Nephron (organoid): Measurements from ENCODE around the gene PCGF3.
A peak's percentile ranks its signal among the peaks of the same experiment; 100 is the strongest.

ENCODE experiments used
- H3K27ac Mint-ChIP-seq, 3 experiments: 2 replicates each; pipeline ENCODE4 v1.8.0; 2020; ENCODE audit warnings: mixed read lengths in 3 of 3, mild to moderate bottlenecking in 2 of 3, moderate library complexity in 1 of 3
- H3K27me3 Mint-ChIP-seq: 2 replicates; pipeline ENCODE4 v1.8.0; 2021; ENCODE audit warnings: low read depth, mild to moderate bottlenecking, moderate library complexity, mixed read lengths
- H3K36me3 Mint-ChIP-seq: 2 replicates; pipeline ENCODE4 v1.8.0; 2020; ENCODE audit warnings: low read depth, mixed read lengths
- H3K4me1 Mint-ChIP-seq: 2 replicates; pipeline ENCODE4 v1.8.0; 2020; ENCODE audit warnings: mixed read lengths
- H3K4me3 Mint-ChIP-seq, 3 experiments: 2 replicates each; pipeline ENCODE4 v1.8.0; 2020; ENCODE audit warnings: mild to moderate bottlenecking in 3 of 3, mixed read lengths in 3 of 3, moderate library complexity in 2 of 3
- H3K9me3 Mint-ChIP-seq: 2 replicates; pipeline ENCODE4 v1.8.0; 2020; ENCODE audit warnings: mixed read lengths
- CTCF ChIP-seq, 3 experiments: fragments of 200-600 bp; sonication (generic); IDR thresholded peaks; one replicate each; pipeline ENCODE4 v1.5.0; 2021; ENCODE audit warnings: antibody characterized with exemption in 3 of 3; ENCODE audit not compliant: unreplicated experiment in 3 of 3

PCGF3 gene

GRCh38 chr4:699816-700580 lies 5.6 kb upstream of the PCGF3 start:
- Mint-ChIP-seq H3K4me3 (no peak overlapping the region), H3K4me1 (peaks cover 4% of the 10 kb centered on the region), H3K36me3 (no peaks in the 10 kb centered on the region), H3K27me3 (peaks cover 11% of the 10 kb centered on the region), H3K9me3 (peaks cover 1% of the 10 kb centered on the region), H3K27ac (no peak overlapping the region)
- no peak for TF ChIP-seq CTCF (IDR thresholded peaks at IDR 0.05; ENCODE audit: unreplicated experiment in 3 of 3)

- Mint-ChIP-seq H3K4me3 (peak overlapping the region in 2 of 3 experiments; percentile 26 to 32), H3K27me3 (peaks cover 9% of the 10 kb centered on the region), H3K27ac (peak overlapping the region in 2 of 3 experiments; percentile 16 to 56)
Measured at GRCh38 chr4:700587-701264, 4.9 kb upstream of the PCGF3 start.

GRCh38 chr4:702618-703048 lies 3.0 kb upstream of the PCGF3 start:
- H3K27ac Mint-ChIP-seq: no peak overlapping the region
- no peaks in the 10 kb centered on the region for H3K36me3 Mint-ChIP-seq
- no peaks in the 10 kb centered on the region for H3K9me3 Mint-ChIP-seq
- no peak for TF ChIP-seq CTCF (IDR thresholded peaks at IDR 0.05; ENCODE audit: unreplicated experiment in 3 of 3)
- peaks cover 4% of the 10 kb centered on the region for H3K4me1 Mint-ChIP-seq
- H3K4me3 Mint-ChIP-seq: peak overlapping the region in 2 of 3 experiments; percentile 51 to 67
- H3K27me3 Mint-ChIP-seq: peaks cover 9% of the 10 kb centered on the region

More at GRCh38 chr4:700587-701264, 4.9 kb upstream of the PCGF3 start:
- no peaks in the 10 kb centered on the region for H3K9me3 Mint-ChIP-seq
- no peaks in the 10 kb centered on the region for H3K36me3 Mint-ChIP-seq
- H3K4me1 Mint-ChIP-seq: peaks cover 4% of the 10 kb centered on the region
- no peak for TF ChIP-seq CTCF (IDR thresholded peaks at IDR 0.05; ENCODE audit: unreplicated experiment in 3 of 3)

- peaks cover 2% of the 10 kb centered on the region for H3K36me3 Mint-ChIP-seq
- H3K4me3 Mint-ChIP-seq: peak overlapping the region in 1 of 3 experiments; percentile 13
- no peak for TF ChIP-seq CTCF (IDR thresholded peaks at IDR 0.05; ENCODE audit: unreplicated experiment in 3 of 3)
- peaks cover 6% of the 10 kb centered on the region for H3K4me1 Mint-ChIP-seq
- H3K27ac Mint-ChIP-seq: no peak overlapping the region
- H3K27me3 Mint-ChIP-seq: peaks cover 9% of the 10 kb centered on the region
- H3K9me3 Mint-ChIP-seq: no peaks in the 10 kb centered on the region
Measured at GRCh38 chr4:703336-704197, 2.1 kb upstream of the PCGF3 start.

- no peak for TF ChIP-seq CTCF (IDR thresholded peaks at IDR 0.05; ENCODE audit: unreplicated experiment in 3 of 3)
- Mint-ChIP-seq H3K27ac (no peak overlapping the region), H3K4me3 (peak overlapping the region; percentile 66 to 83 (median 76)), H3K9me3 (no peaks in the 10 kb centered on the region), H3K4me1 (peaks cover 14% of the 10 kb centered on the region), H3K36me3 (peaks cover 9% of the 10 kb centered on the region), H3K27me3 (peaks cover 9% of the 10 kb centered on the region)
Measured at GRCh38 chr4:704198-704891, 1.3 kb upstream of the PCGF3 start.
